ENCODE data around the gene ALPI.
"Not testable (repeated sequence)": the region's sequence is repeated elsewhere in the genome, so short reads cannot be mapped to it uniquely, and the experiment has no call there.

ALPI gene

DNA sequence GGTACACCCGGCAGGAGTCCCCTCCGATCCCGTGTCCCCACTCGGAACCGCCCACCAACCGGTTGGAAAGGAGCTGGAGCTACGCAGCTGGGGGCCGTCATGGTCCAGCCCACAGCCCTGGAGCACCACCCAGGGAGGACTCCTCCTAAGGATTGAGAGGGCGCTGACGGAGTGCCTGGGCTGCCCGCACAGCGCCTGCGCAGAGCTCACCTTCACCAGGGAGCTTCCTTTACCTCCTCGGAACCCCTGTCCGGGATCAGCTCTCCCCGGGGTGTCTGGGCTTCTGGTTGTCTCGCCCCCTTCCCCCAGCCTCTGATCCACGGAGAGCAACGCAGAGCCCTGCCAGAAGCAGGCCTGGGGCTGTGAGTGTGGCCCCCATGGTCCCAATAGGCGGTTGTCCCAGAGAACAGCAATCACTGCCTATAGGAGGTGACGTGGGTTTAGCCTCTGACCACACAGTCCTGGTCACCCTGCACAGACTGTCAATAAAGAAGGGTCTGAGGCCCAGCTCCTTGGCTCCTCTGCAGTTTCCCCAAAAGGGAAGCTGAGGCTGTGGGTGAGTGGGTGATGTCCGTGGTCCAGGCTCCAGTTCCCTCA lies 34.7 kb upstream of the ALPI start:
- peak; percentile 42 for DNase-seq

DNA sequence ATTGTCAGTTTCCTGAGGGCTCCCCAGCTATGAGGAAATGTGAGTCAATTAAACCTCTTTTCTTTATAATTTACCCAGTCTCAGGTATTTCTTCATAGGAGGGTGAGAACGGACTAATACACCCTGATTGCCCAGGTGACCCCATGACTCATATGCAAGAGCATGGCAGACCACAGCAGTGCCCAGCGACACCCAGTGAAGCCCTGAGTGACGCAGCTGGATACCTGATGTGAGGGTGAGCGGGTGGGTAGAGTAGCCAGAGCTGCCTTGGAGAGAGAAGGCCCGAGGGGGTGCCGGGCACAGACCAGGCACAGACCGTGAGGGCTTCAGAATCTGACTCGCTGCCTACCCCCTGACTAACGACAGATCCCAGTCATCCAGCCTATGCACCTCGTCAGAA lies 33.9 kb upstream of the ALPI start:
- no peak for DNase-seq

DNA sequence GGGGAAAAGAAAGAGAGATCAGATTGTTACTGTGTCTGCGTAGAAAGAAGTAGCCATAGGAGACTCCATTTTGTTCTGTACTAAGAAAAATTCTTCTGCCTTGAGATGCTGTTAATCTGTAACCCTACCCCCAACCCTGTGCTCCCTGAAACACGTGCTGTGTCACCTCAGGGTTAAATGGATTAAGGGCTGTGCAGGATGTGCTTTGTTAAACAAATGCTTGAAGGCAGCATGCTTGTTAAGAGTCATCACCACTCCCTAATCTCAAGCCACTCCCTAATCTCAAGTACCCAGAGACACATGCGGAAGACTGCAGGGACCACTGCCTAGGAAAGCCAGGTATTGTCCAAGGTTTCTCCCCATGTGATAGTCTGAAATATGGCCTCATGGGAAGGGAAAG lies 33.0 kb upstream of the ALPI start:
- DNase-seq, result not testable (repeated sequence)

DNA sequence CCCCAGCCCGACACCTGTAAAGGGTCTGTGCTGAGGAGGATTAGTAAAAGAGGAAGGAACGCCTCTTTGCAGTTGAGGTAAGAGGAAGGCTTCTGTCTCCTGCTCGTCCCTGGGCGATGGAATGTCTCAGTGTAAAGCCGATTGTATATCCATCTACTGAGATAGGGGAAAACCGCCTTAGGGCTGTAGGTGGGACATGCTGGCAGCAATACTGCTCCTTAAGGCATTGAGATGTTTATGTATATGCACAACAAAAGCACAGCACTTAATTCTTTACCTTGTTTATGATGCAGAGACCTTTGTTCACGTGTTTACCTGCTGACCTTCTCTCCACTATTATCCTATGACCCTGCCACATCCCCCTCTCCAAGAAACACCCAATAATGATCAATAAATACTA lies 32.5 kb upstream of the ALPI start:
- not testable (repeated sequence) for DNase-seq

DNA sequence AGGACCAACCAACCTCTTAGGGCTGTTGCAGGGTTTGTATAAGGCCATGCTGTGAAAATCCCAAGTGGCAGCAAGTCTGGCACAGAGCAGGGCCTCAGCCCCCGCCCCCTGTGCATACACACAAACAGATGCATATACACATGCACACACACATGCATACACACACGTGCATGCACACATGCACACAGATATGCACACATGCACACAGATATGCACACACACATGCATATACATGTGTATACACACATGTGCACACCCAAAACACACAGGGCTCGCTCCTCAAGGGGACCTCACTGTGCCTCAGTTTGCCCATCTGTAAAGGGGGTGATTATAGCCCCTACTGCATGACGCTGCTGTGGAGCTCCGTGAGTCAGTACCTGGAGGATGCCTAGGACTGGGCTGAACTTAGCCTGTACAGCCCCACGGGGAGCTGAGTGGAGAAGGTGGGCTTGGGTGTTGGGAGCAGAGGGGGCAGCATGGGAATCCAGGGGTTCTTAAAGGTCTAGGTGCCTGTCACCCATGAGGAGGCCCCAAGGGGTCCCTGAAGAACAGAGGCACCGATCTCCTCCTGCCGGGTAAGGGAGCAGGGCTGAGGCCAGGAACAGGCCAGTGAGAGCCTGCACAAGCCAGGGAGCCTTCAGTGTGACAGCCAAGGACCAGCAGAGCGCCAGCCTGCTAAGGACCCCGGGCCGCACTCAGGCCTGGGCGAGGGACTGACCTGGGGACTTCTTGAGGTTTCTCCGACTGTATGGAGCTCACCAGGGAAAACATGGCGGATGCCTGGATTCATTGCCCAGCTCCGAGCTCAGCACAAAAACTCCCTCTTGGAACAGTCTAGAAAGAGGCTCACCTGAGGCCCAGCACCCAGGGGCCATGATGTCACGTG lies 24.0 kb upstream of the ALPI start:
- no peak for DNase-seq

DNA sequence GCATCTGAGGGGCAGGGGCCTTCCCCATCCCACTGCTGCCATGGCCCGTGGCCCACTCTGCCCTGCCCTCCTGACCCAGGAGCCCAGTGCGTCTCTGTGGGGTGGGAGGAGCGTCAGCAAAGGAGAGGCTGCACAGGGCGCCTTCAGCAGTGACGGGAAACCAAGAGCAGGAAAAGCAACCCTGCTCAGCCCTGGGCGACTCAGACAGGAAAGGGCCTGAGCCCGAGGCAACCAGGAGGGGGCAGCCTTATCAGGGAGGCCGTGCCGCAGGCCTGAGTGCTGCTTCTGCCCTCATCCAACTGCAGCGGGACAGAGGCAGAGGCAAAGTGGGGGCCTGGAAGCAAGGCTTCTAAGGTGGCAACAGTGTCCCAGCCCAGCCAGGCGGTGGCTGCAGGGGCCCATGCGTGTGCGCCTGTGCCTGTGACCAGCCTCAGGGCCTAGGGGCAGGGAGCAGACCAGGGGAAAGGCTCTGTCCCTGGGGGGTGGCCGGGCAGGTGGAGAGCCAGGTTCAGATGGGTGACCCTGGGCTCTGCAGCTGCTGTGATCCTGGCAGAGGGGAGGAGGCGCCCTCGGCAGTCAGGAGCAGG lies 23.3 kb upstream of the ALPI start:
- no peak for DNase-seq

DNA sequence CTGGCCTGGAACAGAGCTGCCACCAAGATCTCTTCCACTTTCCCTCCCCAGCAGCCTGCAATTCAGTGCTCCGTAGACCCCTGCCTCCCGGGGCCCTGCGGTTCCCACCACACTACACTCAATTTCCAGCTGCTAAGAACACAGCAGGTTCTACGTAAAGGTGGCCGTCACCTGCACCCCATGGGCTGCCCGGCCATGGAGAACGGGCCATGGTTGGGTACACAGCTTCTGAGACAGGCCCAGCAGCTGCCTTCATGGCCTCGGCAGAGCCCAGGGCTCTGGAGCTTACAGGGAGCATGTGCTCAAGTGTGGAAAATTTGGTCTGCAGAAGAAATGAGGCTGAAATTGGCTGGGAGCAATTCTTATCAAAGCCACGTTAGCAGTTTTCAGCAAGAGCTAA lies 22.3 kb upstream of the ALPI start:
- DNase-seq, result not testable (repeated sequence)

DNA sequence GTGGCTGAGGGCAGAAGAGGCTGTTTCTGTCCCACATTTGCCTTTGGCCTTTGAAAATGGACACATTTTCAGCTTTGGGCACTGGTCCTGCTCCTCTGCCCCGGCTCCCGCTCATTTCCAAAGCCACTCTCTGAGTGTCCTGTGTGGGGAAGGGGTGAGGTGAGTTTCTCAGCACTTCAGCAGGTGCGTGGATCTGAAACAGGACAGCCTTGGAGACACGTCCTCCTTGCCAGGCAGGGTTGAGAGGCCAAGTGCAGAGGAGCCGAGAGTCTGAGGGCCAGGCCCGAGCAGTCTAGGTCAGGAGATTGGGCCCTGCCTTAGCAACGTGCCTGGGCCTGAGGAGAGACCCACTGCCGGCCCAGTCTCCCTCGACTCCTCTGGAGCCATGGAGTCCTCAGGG lies 21.9 kb upstream of the ALPI start:
- DNase-seq, result no peak

DNA sequence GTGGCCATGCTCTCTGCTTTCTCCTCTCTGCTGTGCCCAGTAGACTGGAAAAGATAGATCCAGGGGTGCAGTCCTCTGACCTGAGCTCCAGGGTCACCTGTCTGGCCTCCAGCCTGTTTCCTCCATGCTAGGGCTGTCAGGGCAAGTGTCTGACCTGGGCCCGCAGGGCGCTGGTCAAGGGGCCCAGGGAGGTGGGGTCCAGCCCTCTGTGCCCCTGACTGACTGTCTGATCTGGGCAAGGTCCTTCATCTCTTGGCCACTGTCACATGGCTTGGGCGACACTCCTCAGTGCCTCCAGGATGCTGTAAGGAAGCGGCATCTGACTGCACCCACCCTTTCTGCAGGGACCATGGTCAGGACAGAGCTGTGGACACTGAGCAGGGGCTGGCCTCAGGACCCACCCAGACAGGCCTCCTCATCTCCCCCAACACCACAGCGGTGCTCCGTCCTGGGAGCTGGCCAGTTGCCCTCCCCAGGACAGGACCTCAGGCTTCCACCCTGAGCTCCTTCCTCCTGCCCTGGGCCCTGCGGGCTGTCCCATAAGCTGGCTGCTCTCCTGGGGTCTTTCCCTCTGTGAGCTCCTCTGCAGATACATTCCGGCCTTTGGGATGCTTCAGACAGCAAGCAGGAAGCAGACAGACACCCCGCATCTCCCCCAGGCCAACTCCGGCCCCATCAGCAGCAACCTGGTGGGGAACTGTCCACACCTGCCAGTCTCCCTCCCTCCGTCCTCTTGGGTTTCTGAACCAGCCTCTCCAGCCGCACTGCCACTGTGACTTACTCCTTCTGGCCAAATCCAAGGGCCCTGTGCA lies 21.2 kb upstream of the ALPI start:
- no peak for DNase-seq

DNA sequence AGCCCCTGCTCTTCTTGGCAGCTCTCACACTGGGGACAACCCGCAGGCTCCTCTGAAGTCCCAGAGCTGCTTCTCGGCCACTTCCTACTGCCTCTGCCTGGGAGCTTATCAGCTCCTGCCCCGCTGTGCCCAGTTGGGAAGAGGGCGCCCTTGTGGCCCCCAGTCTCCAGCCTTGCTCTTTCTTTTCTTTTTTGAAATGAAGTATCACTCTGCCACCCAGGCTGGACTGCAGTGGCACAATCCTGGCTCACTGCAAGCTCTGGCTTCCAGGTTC lies 20.6 kb upstream of the ALPI start:
- DNase-seq, result no peak

DNA sequence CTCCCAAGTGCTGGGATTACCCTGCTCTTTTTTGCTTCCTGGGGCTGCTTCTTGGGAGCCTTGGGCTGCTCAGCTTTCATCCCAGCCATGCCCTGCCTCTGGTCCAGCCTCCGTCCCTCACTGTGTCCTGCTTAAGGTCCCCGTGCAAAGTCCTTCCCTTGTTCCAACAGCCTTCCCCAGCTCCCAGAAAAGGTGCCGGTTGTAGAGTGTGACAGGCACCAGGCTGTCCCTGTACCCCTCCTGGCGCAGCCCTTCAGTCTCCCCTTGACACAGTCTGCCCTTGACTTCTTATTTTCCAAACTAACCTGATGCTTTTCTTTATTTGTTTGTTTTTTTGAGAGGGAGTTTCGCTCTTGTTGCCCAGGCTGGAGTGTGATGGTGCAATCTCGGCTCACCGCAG lies 20.1 kb upstream of the ALPI start:
- DNase-seq, result no peak

DNA sequence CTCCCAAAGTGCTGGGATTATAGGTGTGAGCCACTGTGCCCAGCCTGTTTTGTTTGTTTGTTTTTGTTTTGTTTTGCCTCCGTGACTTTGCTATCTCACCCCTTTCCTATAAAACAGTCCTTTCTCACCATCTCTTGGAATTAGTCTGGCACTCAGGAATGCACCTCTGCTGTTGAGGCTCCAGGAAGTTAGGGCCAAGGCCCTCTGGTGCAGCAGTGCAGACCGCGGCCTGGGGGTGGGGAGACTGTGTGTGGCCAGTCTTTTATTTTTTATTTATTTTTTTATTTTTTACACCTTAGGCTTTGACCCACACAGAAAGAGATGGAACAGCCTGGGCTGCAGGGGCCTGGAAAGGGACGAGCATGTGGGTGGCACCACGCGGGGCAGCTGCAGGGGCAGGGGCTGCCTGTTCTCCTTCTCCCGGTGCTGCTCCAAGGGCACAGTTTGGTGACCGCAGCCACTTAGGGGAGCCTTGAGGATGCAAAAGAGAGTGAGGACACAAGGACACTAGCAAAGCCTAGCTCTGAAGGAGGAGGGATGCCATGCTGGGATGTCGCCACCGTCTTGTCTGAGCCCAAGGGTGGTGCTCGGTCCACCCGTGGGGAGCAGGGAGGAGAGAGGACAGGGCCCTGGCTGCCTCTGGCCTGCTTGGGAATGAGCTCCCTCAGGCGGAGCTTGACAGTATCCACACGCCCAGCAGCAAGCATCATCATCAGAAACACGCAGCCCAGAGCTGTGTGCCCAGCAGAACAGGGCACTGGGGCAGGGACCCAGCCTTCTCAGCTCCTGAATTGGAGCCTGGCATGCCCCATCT lies 19.4 kb upstream of the ALPI start:
- no peak for DNase-seq

DNA sequence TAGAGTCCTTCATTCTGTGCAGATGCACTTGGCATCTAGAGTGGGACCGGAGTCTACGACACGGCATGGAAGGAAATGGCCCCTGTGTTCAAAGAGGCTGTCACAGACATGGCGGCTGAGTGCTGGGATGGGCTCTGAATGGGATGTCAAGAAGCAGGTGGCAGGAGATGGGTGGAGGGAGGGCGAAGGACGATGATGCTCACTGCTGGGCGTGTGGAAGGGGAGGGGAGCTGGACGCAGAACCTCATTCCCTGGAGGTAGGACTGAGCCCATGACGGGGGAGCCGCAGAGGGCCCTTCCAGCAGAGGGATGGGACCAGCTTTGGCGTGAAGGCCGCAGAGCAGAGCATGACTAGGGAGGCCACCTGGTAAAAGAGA lies 18.8 kb upstream of the ALPI start:
- no peak for DNase-seq

DNA sequence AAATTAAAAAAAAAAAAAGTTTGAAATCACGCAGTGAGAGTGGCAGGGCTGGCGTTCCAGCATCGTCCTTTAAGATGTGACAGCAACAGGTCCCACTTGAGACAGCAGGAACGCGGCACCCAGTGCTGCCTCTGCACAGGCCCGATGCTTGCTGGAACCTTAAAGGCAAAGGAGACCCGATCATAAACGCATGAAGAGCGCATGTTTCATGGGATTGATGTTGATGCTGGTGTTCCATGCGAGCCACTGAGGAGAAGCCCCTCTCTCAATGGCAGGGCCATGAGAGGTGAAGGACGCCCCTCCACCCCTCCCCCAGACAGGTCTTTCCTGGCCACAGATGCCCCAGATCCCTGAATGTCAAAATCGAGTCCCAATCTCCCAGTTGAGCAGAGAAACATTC lies 17.9 kb upstream of the ALPI start:
- no peak for DNase-seq

DNA sequence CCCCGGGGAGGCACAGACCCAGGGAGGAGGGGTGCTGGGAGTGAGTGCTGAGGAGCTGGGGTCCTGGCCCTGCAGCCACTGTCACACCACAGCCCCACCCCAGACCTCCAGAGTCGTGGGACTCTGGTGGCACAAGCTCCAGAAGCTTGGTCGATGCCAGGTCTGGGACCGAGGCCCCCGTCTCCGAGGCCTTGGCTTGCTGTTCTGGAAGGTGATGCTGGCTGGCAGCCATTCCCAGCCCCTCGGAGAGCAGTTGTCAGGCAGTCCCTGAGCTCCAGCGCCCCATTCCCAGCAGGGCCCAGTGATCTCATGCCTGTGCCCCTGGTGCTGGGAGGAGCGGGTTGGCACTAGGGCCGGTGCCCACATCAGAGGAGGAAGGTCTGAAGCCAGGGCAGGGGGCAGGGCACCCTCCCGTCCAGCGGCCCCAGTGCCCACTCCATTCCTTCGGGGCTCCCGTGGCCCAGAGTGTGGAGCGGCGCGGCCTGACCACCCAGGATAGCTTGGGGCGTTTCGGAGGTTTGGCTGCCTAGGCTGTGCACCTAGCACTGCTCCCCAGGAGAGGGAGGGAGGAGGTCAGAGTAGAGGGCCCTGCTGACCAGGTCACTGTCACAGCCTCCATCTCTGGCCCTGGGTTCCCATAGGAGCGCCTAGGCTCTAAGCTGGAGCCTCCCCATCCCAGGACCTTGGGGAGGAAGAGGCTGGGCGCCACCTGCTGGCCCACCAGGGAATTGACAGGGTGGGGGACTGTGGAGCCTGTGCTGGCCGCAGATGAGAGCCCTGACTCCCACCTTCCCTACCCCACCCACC lies 16.8 kb upstream of the ALPI start:
- DNase-seq, result peak; percentile 19

DNA sequence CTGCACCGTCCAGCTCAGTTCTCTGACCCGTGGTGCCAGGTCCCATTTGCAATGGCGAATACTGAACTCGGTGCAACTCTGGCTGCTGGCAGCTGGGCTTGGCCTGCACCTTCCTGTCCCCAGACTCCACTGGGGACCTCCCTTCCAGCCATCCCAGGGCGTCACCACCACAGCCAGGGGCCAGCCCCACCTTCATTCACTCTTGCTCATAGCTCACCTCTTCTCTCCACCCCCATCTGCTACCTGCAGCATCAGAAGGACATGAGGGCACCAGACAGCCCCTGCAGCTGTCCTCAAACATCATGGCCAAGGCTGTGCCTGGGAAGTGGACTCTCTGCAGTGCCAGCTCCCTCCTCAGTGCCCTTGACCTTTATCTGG lies 16.2 kb upstream of the ALPI start:
- DNase-seq, result no peak

DNA sequence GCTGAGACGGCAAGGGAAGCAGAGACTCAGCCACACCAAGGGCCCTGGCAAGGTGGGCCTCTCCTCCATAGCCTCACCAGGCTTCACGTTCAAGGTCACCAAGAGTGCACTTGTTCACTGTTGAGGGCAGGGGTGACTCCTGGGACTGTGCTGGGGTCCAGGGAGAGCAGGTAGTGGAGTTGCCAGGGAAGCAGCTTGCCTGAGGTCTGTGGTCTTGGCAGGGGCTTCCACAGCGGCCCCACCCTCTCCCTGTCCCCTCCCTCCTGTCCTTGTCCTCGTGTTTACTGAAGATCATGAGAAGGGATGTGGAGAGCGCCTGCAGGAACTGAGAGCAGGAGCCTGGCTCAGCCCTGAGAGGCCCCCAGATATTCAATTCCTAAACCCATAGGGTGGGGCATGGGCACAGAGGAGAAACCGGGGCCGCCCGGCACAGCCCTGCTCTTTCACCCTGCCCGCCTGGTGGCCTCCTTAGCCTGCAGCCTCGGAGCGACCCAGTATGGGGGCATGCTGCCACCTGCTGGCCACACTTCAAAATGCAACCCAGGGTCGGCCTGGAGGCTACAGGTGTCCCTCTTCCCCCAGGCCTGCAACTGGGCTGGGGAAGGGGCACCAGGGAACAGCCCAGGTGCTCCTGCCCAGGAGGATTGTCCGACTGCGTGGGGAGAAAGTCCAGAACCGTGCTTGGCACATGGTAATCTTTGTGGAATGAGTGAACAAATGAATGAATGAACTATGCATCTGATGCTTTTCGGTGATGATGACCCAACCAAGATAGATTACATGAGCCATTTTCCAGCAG lies 15.5 kb upstream of the ALPI start:
- DNase-seq, result peak; percentile 82

DNA sequence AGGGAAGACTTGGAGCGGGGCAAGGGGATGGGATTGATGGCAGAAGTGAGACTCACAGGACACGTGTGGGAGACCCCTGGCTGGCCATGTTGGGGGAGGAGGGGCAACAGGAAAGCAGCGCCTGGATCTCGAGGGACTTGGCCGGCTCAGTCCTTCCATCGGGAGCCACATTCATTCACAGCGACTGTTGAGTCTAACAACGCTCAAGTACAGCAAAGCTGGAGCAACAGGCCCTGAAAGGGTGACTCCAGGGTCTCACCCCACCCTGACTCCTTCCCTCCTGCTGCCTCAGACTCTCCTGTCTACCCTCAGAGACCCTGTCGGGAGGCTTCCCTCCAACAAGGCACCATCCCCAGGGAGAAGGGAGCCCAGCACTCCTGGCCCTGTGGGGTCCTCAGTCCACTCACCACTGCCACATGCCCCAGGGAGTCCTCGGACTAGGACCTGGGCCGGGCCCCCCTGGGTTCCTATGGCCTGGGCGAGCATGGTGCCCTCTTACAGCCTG lies 14.8 kb upstream of the ALPI start:
- DNase-seq, result no peak

DNA sequence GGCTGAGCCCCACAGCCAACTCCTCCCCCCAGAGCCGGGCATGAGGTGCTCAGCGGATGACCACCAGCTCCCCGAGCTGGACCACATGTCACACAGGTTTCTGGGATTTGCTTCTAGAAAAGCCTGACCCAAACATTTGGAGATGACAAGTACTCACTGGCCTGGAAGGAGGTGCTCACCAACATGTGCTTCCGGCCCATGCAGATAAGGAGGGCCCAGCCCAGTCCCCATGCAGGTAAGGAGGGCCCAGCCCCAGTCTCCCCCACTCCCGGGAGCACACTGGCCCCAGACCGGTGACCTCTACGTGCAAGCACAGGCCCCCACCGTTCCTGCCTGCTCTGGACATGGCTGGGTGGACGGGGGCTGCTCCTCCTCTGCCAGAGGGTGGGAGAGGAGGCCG lies 14.0 kb upstream of the ALPI start:
- DNase-seq, result not testable (repeated sequence)

DNA sequence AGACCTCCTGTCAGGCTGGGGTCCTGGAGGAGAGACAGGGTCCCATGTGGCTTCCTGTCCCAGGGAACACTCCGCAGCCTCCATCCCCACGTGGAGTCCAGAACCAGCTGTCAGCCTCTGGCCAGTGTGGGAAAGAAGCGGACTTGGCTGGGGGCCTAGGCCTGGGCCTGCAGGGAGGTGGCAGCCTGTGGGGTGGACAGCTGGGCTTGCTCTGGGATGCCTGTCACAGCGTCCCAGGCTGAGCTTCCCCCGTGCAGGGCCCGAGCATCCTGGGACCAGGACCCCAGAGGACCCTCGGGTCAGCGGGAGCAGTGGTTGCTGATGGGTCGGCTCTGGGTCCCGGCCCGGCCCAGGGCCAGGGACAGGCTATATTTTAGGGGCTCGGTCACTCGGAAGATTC lies 13.5 kb upstream of the ALPI start:
- DNase-seq, result not testable (repeated sequence)

DNA sequence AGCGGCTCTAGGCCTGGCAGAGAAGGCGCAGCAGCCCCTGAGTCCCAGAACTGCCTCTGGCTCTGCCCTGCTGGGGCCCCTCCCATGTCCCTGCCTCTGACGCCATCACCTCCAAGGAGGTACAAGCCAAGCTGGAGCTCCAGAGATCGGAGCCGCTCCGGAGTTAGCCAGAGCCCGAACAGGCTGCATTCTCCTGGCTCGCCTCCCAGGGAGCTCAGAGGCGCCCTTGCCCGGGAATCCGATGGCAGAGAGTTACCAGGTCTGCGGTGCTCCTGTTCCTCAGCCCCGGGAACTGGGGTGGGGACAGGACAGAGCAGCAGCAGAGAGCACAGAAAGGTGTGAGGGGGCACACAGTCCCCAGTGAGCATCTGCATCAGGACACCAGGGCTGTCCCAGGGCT lies 12.9 kb upstream of the ALPI start:
- not testable (repeated sequence) for DNase-seq

Measured in NCI-H345 (cell line).